CD14-positive monocyte (primary cell): ENCODE results near the gene EEIG1. TPM values are rescaled to one million over a fixed set of nuclear protein-coding genes. Genes with fewer than 3 reads are reported as not detected.

ENCODE experiments used
- DNase-seq, 3 donors: peaks; one replicate each; pipeline ENCODE4 v3.0.0-alpha.2; 2011 to 2022
- H2AFZ ChIP-seq: 2 replicates; pipeline ENCODE4 v1.6.0; 2012; ENCODE audit warnings: mild to moderate bottlenecking, low read depth, low read length, inconsistent platforms; ENCODE audit not compliant: insufficient read depth, poor library complexity, severe bottlenecking
- H3K27ac ChIP-seq, 2 donors: 1 replicate in 1 of 2; 2 replicates in 1 of 2; pipeline ENCODE4 v1.5.1; 2012 to 2013; ENCODE audit warnings: low read length in 2 of 2, control low read depth in 1 of 2, inconsistent platforms in 1 of 2, low read depth in 1 of 2, mild to moderate bottlenecking in 1 of 2
- H3K27me3 ChIP-seq, 2 donors: one replicate each; pipeline versions ENCODE4 v1.6.0 to v1.6.1; 2011 to 2013; ENCODE audit warnings: low read length in 2 of 2; ENCODE audit not compliant: control insufficient read depth in 2 of 2, insufficient read depth in 2 of 2
- H3K36me3 ChIP-seq, 2 donors: replicated peaks in 1 of 2; 1 replicate in 1 of 2; 2 replicates in 1 of 2; pipeline versions ENCODE4 v1.5.1 to v1.6.1; 2012 to 2013; ENCODE audit warnings: low read length in 2 of 2, control low read depth in 1 of 2, inconsistent platforms in 1 of 2, mild to moderate bottlenecking in 1 of 2; ENCODE audit not compliant: insufficient read depth in 2 of 2, control insufficient read depth in 1 of 2
- H3K4me1 ChIP-seq, 2 donors: 1 replicate in 1 of 2; 2 replicates in 1 of 2; pipeline versions ENCODE4 v1.5.1 to v1.6.1; 2012 to 2013; ENCODE audit warnings: low read length in 2 of 2, control low read depth in 1 of 2, inconsistent platforms in 1 of 2, mild to moderate bottlenecking in 1 of 2, moderate library complexity in 1 of 2; ENCODE audit not compliant: insufficient read depth in 2 of 2, control insufficient read depth in 1 of 2
- H3K4me2 ChIP-seq: replicated peaks from 2 replicates; pipeline ENCODE3; 2012; ENCODE audit warnings: low read length, moderate library complexity, mild to moderate bottlenecking; ENCODE audit not compliant: poor library complexity, severe bottlenecking; ENCODE audit errors: extremely low read depth
- H3K4me3 ChIP-seq, 3 experiments: fragments of 200-600 bp in 1 of 3; sonication (generic) in 1 of 3; replicated peaks in 1 of 3; 1 replicate in 2 of 3; 2 replicates in 1 of 3; pipeline ENCODE4 v1.5.1; 2011 to 2013; ENCODE audit warnings: low read length in 3 of 3, mild to moderate bottlenecking in 3 of 3, control low read depth in 2 of 3, low read depth in 2 of 3, inconsistent platforms in 1 of 3, moderate library complexity in 1 of 3
- H3K79me2 ChIP-seq: 2 replicates; pipeline ENCODE4 v1.6.0; 2012; ENCODE audit warnings: mild to moderate bottlenecking, control low read depth, inconsistent platforms, low read length, moderate library complexity; ENCODE audit not compliant: insufficient read depth
- H3K9ac ChIP-seq: 2 replicates; pipeline ENCODE4 v1.6.0; 2017; ENCODE audit warnings: low read length, mild to moderate bottlenecking; ENCODE audit not compliant: insufficient read depth, poor library complexity, severe bottlenecking
- H3K9me3 ChIP-seq, 2 donors: replicated peaks in 1 of 2; 1 replicate in 1 of 2; 2 replicates in 1 of 2; pipeline versions ENCODE4 v1.5.1 to v1.6.1; 2012 to 2013; ENCODE audit warnings: low read length in 2 of 2, control low read depth in 1 of 2; ENCODE audit not compliant: control insufficient read depth in 1 of 2, insufficient read depth in 1 of 2
- H4K20me1 ChIP-seq: 2 replicates; pipeline ENCODE4 v1.6.0; 2012; ENCODE audit warnings: mild to moderate bottlenecking, low read length, control low read depth, moderate library complexity; ENCODE audit not compliant: insufficient read depth
- H3K27ac Mint-ChIP-seq, 7 donors: one replicate each; pipeline ENCODE4 v1.8.0; 2020; ENCODE audit warnings: mild to moderate bottlenecking in 7 of 7, mixed read lengths in 7 of 7, moderate library complexity in 6 of 7, inconsistent platforms in 2 of 7
- H3K27me3 Mint-ChIP-seq, 3 donors: one replicate each; pipeline ENCODE4 v1.8.0; 2021 to 2022; ENCODE audit warnings: low read depth in 3 of 3, mild to moderate bottlenecking in 3 of 3, mixed read lengths in 3 of 3, moderate library complexity in 3 of 3, inconsistent platforms in 1 of 3
- H3K36me3 Mint-ChIP-seq, 2 donors: one replicate each; pipeline ENCODE4 v1.8.0; 2020; ENCODE audit warnings: mixed read lengths in 2 of 2, inconsistent platforms in 1 of 2, mild to moderate bottlenecking in 1 of 2
- H3K4me1 Mint-ChIP-seq: one replicate; pipeline ENCODE4 v1.8.0; 2020; ENCODE audit warnings: mild to moderate bottlenecking, mixed read lengths
- H3K4me3 Mint-ChIP-seq, 2 donors: one replicate each; pipeline ENCODE4 v1.8.0; 2020; ENCODE audit warnings: mild to moderate bottlenecking in 2 of 2, mixed read lengths in 2 of 2, moderate library complexity in 1 of 2
- H3K9me3 Mint-ChIP-seq, 7 donors: one replicate each; pipeline ENCODE4 v1.8.0; 2020 to 2022; ENCODE audit warnings: mixed read lengths in 7 of 7, mild to moderate bottlenecking in 6 of 7, moderate library complexity in 6 of 7, inconsistent platforms in 2 of 7
- CTCF ChIP-seq: fragments of 200-600 bp; IDR thresholded peaks from one replicate; pipeline ENCODE4 v1.8.0; 2022; ENCODE audit warnings: antibody characterized with exemption, mild to moderate bottlenecking
- WGBS: methylation state at CpG from one replicate; pipeline ENCODE4 v1.1.5; 2013; ENCODE audit warnings: missing lambda C conversion rate; ENCODE audit not compliant: insufficient coverage; 5-methylcytosine and 5-hydroxymethylcytosine counted together
- intact Hi-C, 2 donors: fragments of 100-400 bp; cut with micrococcal nuclease; formaldehyde crosslinking; loops; one replicate each; pipeline versions ENCODE4 v1.15.0 to v1.15.1; 2023
- polyA plus RNA-seq, 3 donors: library from polyadenylated mRNA; depleted of rRNA in 1 of 3; unstranded in 2 of 3; stranded (reverse) in 1 of 3; fragments of 300-500 nt in 2 of 3; fragments of >200 nt in 1 of 3; fragmentation: Illumina TruSeq in 2 of 3; gene quantifications; 1 replicate in 2 of 3; 2 replicates in 1 of 3; pipeline ENCODE4 v1.2.3, GENCODE V29; 2012 to 2021

EEIG1 gene
- polyA plus RNA-seq, 3 donors: 0.86 to 2.3 (median 2.1) TPM

- Histone ChIP-seq H3K4me3 (no peak overlapping the region), H4K20me1 (no peaks in the 10 kb centered on the region), H3K79me2 (no peaks in the 10 kb centered on the region), H3K9ac (no peak overlapping the region), H3K27ac (no peak overlapping the region), H2AFZ (no peak overlapping the region), H3K27me3 (no peaks in the 10 kb centered on the region), H3K9me3 (no peaks in the 10 kb centered on the region), H3K4me2 (no peak overlapping the region), H3K36me3 (no peaks in the 10 kb centered on the region), H3K4me1 (no peaks in the 10 kb centered on the region)
- Mint-ChIP-seq H3K4me3 (no peak overlapping the region), H3K4me1 (peaks cover 3% of the 10 kb centered on the region), H3K9me3 (no peaks in the 10 kb centered on the region), H3K27me3 (peaks cover 3 to 14% (median 5%) of the 10 kb centered on the region in 3 donors), H3K27ac (no peak overlapping the region), H3K36me3 (no peaks in the 10 kb centered on the region)
- 85% methylated on average over 3 of the region's 3 CpGs for WGBS
- no peak for TF ChIP-seq CTCF
- intact Hi-C loops: no loop called here
- DNase-seq: no peak
Measured at GRCh38 chr9:127991757-127992274, 11.0 kb upstream of the EEIG1 start.

- Histone ChIP-seq H3K4me1 (no peaks in the 10 kb centered on the region), H4K20me1 (no peaks in the 10 kb centered on the region), H3K36me3 (no peaks in the 10 kb centered on the region), H3K27ac (no peak overlapping the region), H3K9me3 (no peaks in the 10 kb centered on the region), H2AFZ (no peak overlapping the region), H3K4me2 (no peak overlapping the region), H3K27me3 (no peaks in the 10 kb centered on the region), H3K79me2 (no peaks in the 10 kb centered on the region), H3K4me3 (no peak overlapping the region), H3K9ac (no peak overlapping the region)
- no peaks in the 10 kb centered on the region for H3K36me3 Mint-ChIP-seq
- H3K27me3 Mint-ChIP-seq: peaks cover 3 to 10% (median 5%) of the 10 kb centered on the region in 3 donors
- H3K4me1 Mint-ChIP-seq: peaks cover 3% of the 10 kb centered on the region
- H3K27ac Mint-ChIP-seq: no peak overlapping the region
- no peak overlapping the region for H3K4me3 Mint-ChIP-seq
- TF ChIP-seq CTCF: no peak
- intact Hi-C loops: no loop called here
- no peaks in the 10 kb centered on the region for H3K9me3 Mint-ChIP-seq
- WGBS: 83% methylated on average over 4 of the region's 10 CpGs
- no peak for DNase-seq
Measured at GRCh38 chr9:127991017-127991756, 10.4 kb upstream of the EEIG1 start.
